Measurements from ENCODE around the gene PHLDA2.

GRCh38 chr11:2963112-2963754, 34.0 kb upstream of the PHLDA2 start:
- TF ChIP-seq CTCF (IDR thresholded peaks at IDR 0.05; ENCODE audit: low read length): no peak
- no peak for TF ChIP-seq EZH2 (optimal IDR thresholded peaks at IDR 0.05; ENCODE audit: low read depth, low read length)

Measured in MM.1S (cell line).